ENCODE results near the gene SCAPER. TPM values are rescaled to one million over a fixed set of nuclear protein-coding genes. Genes with fewer than 3 reads are reported as not detected.

SCAPER gene
- polyA plus RNA-seq, 1 donor from 2014 or later, result 77.1 TPM

GRCh38 chr15:76342382-76343201 lies 562.5 kb downstream of the SCAPER start:
- TF ChIP-seq MXI1 (conservative IDR thresholded peaks at IDR 0.05; ENCODE audit: poor library complexity, severe bottlenecking), result no peak
- TF ChIP-seq CTCF (IDR thresholded peaks at IDR 0.05; ENCODE audit: poor library complexity, severe bottlenecking), result no peak
- TF ChIP-seq TAF1 (IDR thresholded peaks at IDR 0.05; ENCODE audit: low read depth), result no peak
- no peak for TF ChIP-seq REST (IDR thresholded peaks at IDR 0.05; ENCODE audit: borderline replicate concordance)
- TF ChIP-seq RAD21 (conservative IDR thresholded peaks at IDR 0.05), result no peak
- Histone ChIP-seq H3K9me2 (ENCODE audit: insufficient read depth, low read length) (no peaks in the 10 kb centered on the region), H3K4me3 (ENCODE audit: low read length) (no peak overlapping the region), H3K9me3 (ENCODE audit: low read length) (no peaks in the 10 kb centered on the region), H3K36me3 (ENCODE audit: insufficient read depth, low read length) (no peaks in the 10 kb centered on the region), H2AFZ (ENCODE audit: low read depth, low read length) (no peak overlapping the region), H3K27ac (ENCODE audit: low read length) (no peak overlapping the region), H3K9ac (ENCODE audit: low read length) (no peak overlapping the region), H3K79me2 (replicated peaks; ENCODE audit: insufficient read depth, low read length) (no peaks in the 10 kb centered on the region), H3F3A (ENCODE audit: insufficient read depth, low read length, poor library complexity, severe bottlenecking) (no peaks in the 10 kb centered on the region), H3K4me2 (ENCODE audit: low read length) (no peak overlapping the region), H4K20me1 (ENCODE audit: insufficient read depth) (no peaks in the 10 kb centered on the region), H3K27me3 (ENCODE audit: insufficient read depth, low read depth, low read length) (peaks cover 100% of the 10 kb centered on the region)

GRCh38 chr15:76342058-76342381 lies 563.1 kb downstream of the SCAPER start:
- no peak overlapping the region for H3K4me2 ChIP-seq (ENCODE audit: low read length)
- no peak overlapping the region for H2AFZ ChIP-seq (ENCODE audit: low read depth, low read length)
- H3K27ac ChIP-seq (ENCODE audit: low read length), result no peak overlapping the region

More at GRCh38 chr15:76342058-76342381, 563.1 kb downstream of the SCAPER start:
- H3K79me2 ChIP-seq (replicated peaks; ENCODE audit: insufficient read depth, low read length), result no peaks in the 10 kb centered on the region
- no peaks in the 10 kb centered on the region for H3K9me3 ChIP-seq (ENCODE audit: low read length)
- no peaks in the 10 kb centered on the region for H3K9me2 ChIP-seq (ENCODE audit: insufficient read depth, low read length)
- H3F3A ChIP-seq (ENCODE audit: insufficient read depth, low read length, poor library complexity, severe bottlenecking), result no peaks in the 10 kb centered on the region
- TF ChIP-seq TAF1 (IDR thresholded peaks at IDR 0.05; ENCODE audit: low read depth), result no peak
- no peak for TF ChIP-seq POLR2AphosphoS5 (IDR thresholded peaks at IDR 0.05)
- no peak for TF ChIP-seq RAD21 (conservative IDR thresholded peaks at IDR 0.05)
- no peak for TF ChIP-seq CTCF (IDR thresholded peaks at IDR 0.05; ENCODE audit: poor library complexity, severe bottlenecking)
- TF ChIP-seq MXI1 (conservative IDR thresholded peaks at IDR 0.05; ENCODE audit: poor library complexity, severe bottlenecking), result no peak
- TF ChIP-seq EP300 (conservative IDR thresholded peaks at IDR 0.05; ENCODE audit: poor library complexity, severe bottlenecking), result no peak
- no peak for TF ChIP-seq EZH2 (IDR thresholded peaks at IDR 0.05; ENCODE audit: borderline replicate concordance, insufficient read depth, low read length, poor library complexity, severe bottlenecking)
- TF ChIP-seq SMC3 (conservative IDR thresholded peaks at IDR 0.05; ENCODE audit: poor library complexity), result no peak
- no peak for TF ChIP-seq REST (IDR thresholded peaks at IDR 0.05; ENCODE audit: borderline replicate concordance)
- H3K27me3 ChIP-seq (ENCODE audit: insufficient read depth, low read depth, low read length), result peaks cover 100% of the 10 kb centered on the region
- H3K4me3 ChIP-seq (ENCODE audit: low read length), result no peak overlapping the region
- H3K9ac ChIP-seq (ENCODE audit: low read length), result no peak overlapping the region
- H3K36me3 ChIP-seq (ENCODE audit: insufficient read depth, low read length), result no peaks in the 10 kb centered on the region
- no peaks in the 10 kb centered on the region for H4K20me1 ChIP-seq (ENCODE audit: insufficient read depth)
